A673 (cell line): ENCODE results near the gene SPATS2L. TPM values are rescaled to one million over a fixed set of nuclear protein-coding genes. Genes with fewer than 3 reads are reported as not detected.

Source experiments
- BruUV-seq: library from RNA; stranded (reverse); fragments of 400-500 nt; replicated peaks from 2 replicates; lab custom pipeline; 2021; lab: Mats Ljungman, UMichigan
- CTCF ChIA-PET: fragments of 300-600 bp; sonication (Branson Sonifier 250); formaldehyde crosslinking; loops from one replicate; lab custom pipeline; 2022; ENCODE audit warnings: antibody characterized with exemption; lab: Charles Lee
- POLR2A ChIA-PET: fragments of 300-600 bp; sonication (Branson Sonifier 250); formaldehyde crosslinking; loops from one replicate; lab custom pipeline; 2022; ENCODE audit warnings: antibody characterized with exemption; ENCODE audit not compliant: low non-redundant PET; lab: Charles Lee
- DNase-seq: peaks from one replicate; pipeline ENCODE4 v3.0.0-alpha.2; 2015; ENCODE audit warnings: low spot score
- H3K27ac ChIP-seq: fragments of 200-600 bp; sonication (generic); 2 replicates; pipeline ENCODE4 v1.5.1; 2016; ENCODE audit warnings: mixed run types, low read depth, mild to moderate bottlenecking, mixed read lengths, antibody characterized with exemption, low read length; ENCODE audit not compliant: poor library complexity, severe bottlenecking
- H3K27me3 ChIP-seq: fragments of 200-600 bp; sonication (generic); replicated peaks from 2 replicates; pipeline ENCODE4 v1.6.1; 2017; ENCODE audit warnings: mixed run types, low read depth, mild to moderate bottlenecking, mixed read lengths, antibody characterized with exemption, low read length; ENCODE audit not compliant: insufficient read depth, poor library complexity
- H3K36me3 ChIP-seq: fragments of 200-600 bp; sonication (generic); 2 replicates; pipeline ENCODE4 v1.6.1; 2016; ENCODE audit warnings: mixed run types, mild to moderate bottlenecking, mixed read lengths, antibody characterized with exemption, low read length; ENCODE audit not compliant: insufficient read depth, poor library complexity, severe bottlenecking
- H3K4me1 ChIP-seq: fragments of 200-600 bp; sonication (generic); 2 replicates; pipeline ENCODE4 v1.6.1; 2017; ENCODE audit warnings: mixed run types, mild to moderate bottlenecking, mixed read lengths, antibody characterized with exemption, low read length; ENCODE audit not compliant: insufficient read depth, poor library complexity, severe bottlenecking
- H3K4me3 ChIP-seq: fragments of 200-600 bp; sonication (generic); 2 replicates; pipeline ENCODE4 v1.5.1; 2016; ENCODE audit warnings: low read depth, mixed run types, mild to moderate bottlenecking, mixed read lengths, low read length; ENCODE audit not compliant: poor library complexity, severe bottlenecking
- H3K9me3 ChIP-seq: fragments of 200-600 bp; sonication (generic); 2 replicates; pipeline ENCODE4 v1.6.1; 2016; ENCODE audit warnings: mixed run types, low read depth, mild to moderate bottlenecking, mixed read lengths, antibody characterized with exemption, low read length; ENCODE audit not compliant: poor library complexity, severe bottlenecking
- CTCF ChIP-seq: fragments of 300-800, 200-600 bp; sonication (generic); conservative IDR thresholded peaks from 2 replicates; pipeline ENCODE4 v1.5.1; 2017; ENCODE audit warnings: low read depth, mild to moderate bottlenecking, antibody characterized with exemption, low read length, moderate library complexity, mixed read lengths
- EZH2 ChIP-seq: fragments of 200-600 bp; sonication (generic); IDR thresholded peaks from 2 replicates; pipeline ENCODE4 v1.6.1; 2017; ENCODE audit warnings: borderline replicate concordance, low read depth, mild to moderate bottlenecking, mixed read lengths, antibody characterized with exemption, low read length; ENCODE audit not compliant: poor library complexity, severe bottlenecking
- intact Hi-C: fragments of 100-400 bp; cut with micrococcal nuclease; formaldehyde crosslinking; loops from one replicate; pipeline ENCODE4 v1.10.0; 2022; ENCODE audit not compliant: unreplicated experiment
- total RNA-seq: library from RNA; stranded (reverse); gene quantifications from 2 replicates; pipeline ENCODE4 v1.2.3, GENCODE V29; 2021

SPATS2L gene
- total RNA-seq, 1 experiment from 2014 or later: 10.0 TPM

- Histone ChIP-seq H3K27ac (no peak overlapping the region), H3K4me1 (no peaks in the 10 kb centered on the region), H3K36me3 (no peaks in the 10 kb centered on the region), H3K4me3 (no peak overlapping the region), H3K9me3 (no peaks in the 10 kb centered on the region), H3K27me3 (no peaks in the 10 kb centered on the region)
- CTCF ChIA-PET: no interaction called here
- POLR2A ChIA-PET: interaction anchor here (1.0 kb wide), 1 partner anchor 10 kb away, joined by 3 read pairs; no protein-coding TSS in a partner anchor
- intact Hi-C loops: no loop called here
- BruUV-seq: no TSS peak
- no peak for DNase-seq
- TF ChIP-seq CTCF (no peak), EZH2 (no peak)
Observed at GRCh38 chr2:200397785-200398184, 91.3 kb downstream of the SPATS2L start.

GRCh38 chr2:200399046-200399445 is 92.6 kb downstream of the SPATS2L start:
- H3K4me1 ChIP-seq: no peaks in the 10 kb centered on the region
- TF ChIP-seq CTCF: no peak
- TF ChIP-seq EZH2: no peak
- no peaks in the 10 kb centered on the region for H3K9me3 ChIP-seq
- H3K27ac ChIP-seq: no peak overlapping the region
- no peaks in the 10 kb centered on the region for H3K36me3 ChIP-seq
- ChIA-PET CTCF (no interaction called here), POLR2A (no interaction called here)
- H3K4me3 ChIP-seq: no peak overlapping the region
- intact Hi-C loops: no loop called here
- no TSS peak for BruUV-seq
- H3K27me3 ChIP-seq: no peaks in the 10 kb centered on the region
- no peak for DNase-seq

DNA sequence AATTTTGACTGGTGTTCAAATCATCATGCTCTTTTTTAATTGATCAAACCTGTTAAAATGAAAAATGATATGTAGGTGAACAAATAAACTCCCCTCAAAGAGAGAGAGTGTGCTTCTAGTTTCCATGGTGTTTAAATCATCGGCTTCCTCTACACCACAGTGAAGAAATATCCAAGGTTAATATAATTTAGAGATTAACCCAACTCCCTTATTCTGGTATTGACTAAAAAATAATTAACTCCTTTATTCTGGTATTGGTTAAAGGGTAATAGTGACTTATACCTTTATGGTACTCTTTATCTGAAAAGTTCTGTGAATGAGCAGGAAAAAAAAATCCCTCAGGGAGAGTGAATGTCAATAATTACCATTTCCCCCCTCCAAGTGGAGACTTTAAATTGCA is 93.1 kb downstream of the SPATS2L start:
- CTCF ChIA-PET: no interaction called here

More for the DNA sequence above, 93.1 kb downstream of the SPATS2L start:
- no peak for TF ChIP-seq CTCF
- no peak for TF ChIP-seq EZH2
- Histone ChIP-seq H3K9me3 (no peaks in the 10 kb centered on the region), H3K4me3 (no peak overlapping the region), H3K4me1 (no peaks in the 10 kb centered on the region), H3K36me3 (no peaks in the 10 kb centered on the region), H3K27me3 (no peaks in the 10 kb centered on the region), H3K27ac (no peak overlapping the region)
- no peak for DNase-seq
- intact Hi-C loops: no loop called here
- POLR2A ChIA-PET: no interaction called here
- no TSS peak for BruUV-seq
